Vagina (tissue), 2 donors: ENCODE results near the gene LRRC45. TPM values are rescaled to one million over a fixed set of nuclear protein-coding genes. Genes with fewer than 3 reads are reported as not detected.
A peak's percentile ranks its signal among the peaks of the same experiment; 100 is the strongest.
"Not testable (repeated sequence)": the region's sequence is repeated elsewhere in the genome, so short reads cannot be mapped to it uniquely, and the experiment has no call there.

Experiments
- DNase-seq, 2 donors: peaks; one replicate each; pipeline ENCODE4 v3.0.0-alpha.2; 2017; ENCODE audit errors: extremely low spot score in 2 of 2
- H3K27ac ChIP-seq: fragments of 200-600 bp; sonication (generic); one replicate; pipeline ENCODE4 v1.5.1; 2019
- H3K27me3 ChIP-seq: fragments of 200-600 bp; sonication (generic); one replicate; pipeline ENCODE4 v1.5.1; 2019
- H3K36me3 ChIP-seq, 2 donors: fragments of 200-600 bp; sonication (generic); one replicate each; pipeline ENCODE4 v1.5.1; 2017 to 2019
- H3K4me1 ChIP-seq: fragments of 200-600 bp; sonication (generic); one replicate; pipeline ENCODE4 v1.5.1; 2019
- H3K4me3 ChIP-seq, 2 donors: fragments of 200-600 bp; sonication (generic); 1 replicate in 1 of 2; 2 replicates in 1 of 2; pipeline ENCODE4 v1.5.1; 2016 to 2019
- H3K9me3 ChIP-seq: fragments of 200-600 bp; sonication (generic); one replicate; pipeline ENCODE4 v1.5.1; 2019
- POLR2A ChIP-seq, 2 donors: fragments of 450-650 bp; IDR thresholded peaks; one replicate each; pipeline ENCODE4 v1.6.1; 2017; ENCODE audit warnings: antibody characterized with exemption in 2 of 2, mild to moderate bottlenecking in 2 of 2, moderate library complexity in 2 of 2
- POLR2AphosphoS5 ChIP-seq, 2 donors: sonication (generic); formaldehyde crosslinking; IDR thresholded peaks; one replicate each; pipeline ENCODE4 v1.9.0; 2017; ENCODE audit warnings: antibody characterized with exemption in 2 of 2, mild to moderate bottlenecking in 2 of 2, low read depth in 1 of 2; ENCODE audit not compliant: insufficient read depth in 1 of 2
- intact Hi-C: fragments of 100-400 bp; cut with DNase I; formaldehyde crosslinking; loops from one replicate; pipeline ENCODE4 v1.15.1; 2023
- total RNA-seq: library from RNA; depleted of rRNA; stranded (reverse); fragments of >200 nt; gene quantifications from one replicate; pipeline ENCODE4 v1.2.3, GENCODE V29; 2016
- TF ChIP-seq, protein P1 (sequence below), 3 experiments: fragments of 450-650 bp in 2 of 3; fragments of 200-600 bp in 1 of 3; sonication (generic) in 1 of 3; IDR thresholded peaks; one replicate each; pipeline ENCODE4 v1.5.1; 2017 to 2019; ENCODE audit warnings: antibody characterized with exemption in 3 of 3, mild to moderate bottlenecking in 2 of 3, moderate library complexity in 2 of 3

Gene LRRC45
- total RNA-seq, 1 donor from 2014 or later: 14.0 TPM

- Histone ChIP-seq H3K27ac (no peak overlapping the region), H3K36me3 (no peaks in the 10 kb centered on the region), H3K4me3 (peak overlapping the region; percentile 66 to 72), H3K27me3 (no peaks in the 10 kb centered on the region), H3K9me3 (no peaks in the 10 kb centered on the region), H3K4me1 (peaks cover 17% of the 10 kb centered on the region)
- no peak for DNase-seq
- intact Hi-C loops: loop anchor here (5.0 kb wide), 1 partner anchor 44 kb away; the partner anchor contains the start of genes CENPX and LRRC45
- TF ChIP-seq, protein P1, sequence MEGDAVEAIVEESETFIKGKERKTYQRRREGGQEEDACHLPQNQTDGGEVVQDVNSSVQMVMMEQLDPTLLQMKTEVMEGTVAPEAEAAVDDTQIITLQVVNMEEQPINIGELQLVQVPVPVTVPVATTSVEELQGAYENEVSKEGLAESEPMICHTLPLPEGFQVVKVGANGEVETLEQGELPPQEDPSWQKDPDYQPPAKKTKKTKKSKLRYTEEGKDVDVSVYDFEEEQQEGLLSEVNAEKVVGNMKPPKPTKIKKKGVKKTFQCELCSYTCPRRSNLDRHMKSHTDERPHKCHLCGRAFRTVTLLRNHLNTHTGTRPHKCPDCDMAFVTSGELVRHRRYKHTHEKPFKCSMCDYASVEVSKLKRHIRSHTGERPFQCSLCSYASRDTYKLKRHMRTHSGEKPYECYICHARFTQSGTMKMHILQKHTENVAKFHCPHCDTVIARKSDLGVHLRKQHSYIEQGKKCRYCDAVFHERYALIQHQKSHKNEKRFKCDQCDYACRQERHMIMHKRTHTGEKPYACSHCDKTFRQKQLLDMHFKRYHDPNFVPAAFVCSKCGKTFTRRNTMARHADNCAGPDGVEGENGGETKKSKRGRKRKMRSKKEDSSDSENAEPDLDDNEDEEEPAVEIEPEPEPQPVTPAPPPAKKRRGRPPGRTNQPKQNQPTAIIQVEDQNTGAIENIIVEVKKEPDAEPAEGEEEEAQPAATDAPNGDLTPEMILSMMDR (IDR thresholded peaks at IDR 0.05): no peak
- TF ChIP-seq POLR2A (IDR thresholded peaks at IDR 0.05) (no peak), POLR2AphosphoS5 (IDR thresholded peaks at IDR 0.05; ENCODE audit: insufficient read depth in 1 of 2, low read depth in 1 of 2) (no peak)
These were observed 44.4 kb upstream of the LRRC45 start for GRCh38 chr17:81978524-81979298.

DNA sequence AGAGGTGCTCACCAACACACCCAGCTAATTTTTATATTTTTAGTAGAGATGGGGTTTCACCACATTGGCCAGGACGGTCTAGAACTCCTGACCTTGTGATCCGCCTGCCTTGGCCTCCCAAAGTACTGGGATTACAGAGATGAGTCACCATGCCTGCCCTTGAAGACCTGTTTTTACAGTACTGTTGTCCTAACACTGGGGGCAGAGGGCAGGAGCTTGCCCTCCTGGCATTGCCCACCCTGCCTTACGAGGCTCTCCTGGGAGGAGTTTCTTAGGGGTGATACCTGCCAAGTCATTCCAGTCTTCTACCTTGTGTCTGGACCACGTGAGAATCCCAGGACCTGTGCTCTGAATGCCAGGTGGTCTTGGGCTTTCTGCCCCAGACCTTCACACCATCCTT, 43.0 kb upstream of the LRRC45 start:
- DNase-seq: no peak
- Histone ChIP-seq H3K9me3 (no peaks in the 10 kb centered on the region), H3K4me3 (no peak overlapping the region), H3K27me3 (no peaks in the 10 kb centered on the region), H3K36me3 (peaks cover 0 to 12% of the 10 kb centered on the region in 2 donors), H3K27ac (no peak overlapping the region), H3K4me1 (peaks cover 17% of the 10 kb centered on the region)
- TF ChIP-seq POLR2A (IDR thresholded peaks at IDR 0.05) (no peak), POLR2AphosphoS5 (IDR thresholded peaks at IDR 0.05; ENCODE audit: insufficient read depth in 1 of 2, low read depth in 1 of 2) (no peak)
- TF ChIP-seq, protein P1 (IDR thresholded peaks at IDR 0.05): no peak
- intact Hi-C loops: no loop called here

DNA sequence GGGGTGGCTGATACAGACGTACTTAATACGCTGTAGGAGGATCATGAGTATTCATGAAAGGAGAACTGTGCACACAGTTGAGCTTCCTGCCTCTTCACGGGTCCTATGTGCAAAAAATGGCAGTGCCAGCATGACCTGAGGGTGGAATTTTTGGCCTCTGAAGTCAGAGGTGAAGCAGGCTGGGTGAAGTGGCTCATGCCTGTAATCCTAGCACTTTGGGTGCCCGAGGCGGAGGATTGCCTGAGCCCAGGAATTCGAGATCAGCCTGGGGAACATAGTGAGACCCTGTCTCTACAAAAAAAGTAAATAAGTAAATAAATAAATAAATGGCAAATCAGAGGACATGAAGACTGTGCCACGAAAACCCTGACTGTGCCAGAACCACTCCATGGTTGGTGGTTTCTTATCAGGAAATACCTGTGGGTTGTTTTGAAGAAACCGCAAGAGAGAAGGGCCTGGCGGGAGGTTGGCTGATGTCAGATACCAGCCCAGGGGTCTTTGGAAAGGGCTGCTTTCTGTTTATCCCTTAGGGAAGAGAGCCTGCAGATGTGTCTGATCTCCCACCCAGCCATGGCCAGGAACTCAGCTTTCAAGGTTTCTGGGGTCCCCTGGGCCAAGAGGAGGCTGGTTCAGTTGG, 42.3 kb upstream of the LRRC45 start:
- DNase-seq: no peak
- Histone ChIP-seq H3K4me1 (peaks cover 17% of the 10 kb centered on the region), H3K4me3 (no peak overlapping the region), H3K27me3 (no peaks in the 10 kb centered on the region), H3K9me3 (no peaks in the 10 kb centered on the region), H3K36me3 (peaks cover 0 to 17% of the 10 kb centered on the region in 2 donors), H3K27ac (no peak overlapping the region)
- TF ChIP-seq POLR2A (IDR thresholded peaks at IDR 0.05) (no peak), POLR2AphosphoS5 (IDR thresholded peaks at IDR 0.05; ENCODE audit: insufficient read depth in 1 of 2, low read depth in 1 of 2) (no peak)
- intact Hi-C loops: no loop called here

- H3K9me3 ChIP-seq, H3K27ac ChIP-seq, H3K27me3 ChIP-seq, DNase-seq, intact Hi-C loops, H3K4me3 ChIP-seq: not testable (repeated sequence)
- Histone ChIP-seq H3K4me1 (peaks cover 16% of the 10 kb centered on the region), H3K36me3 (peaks cover 0 to 24% of the 10 kb centered on the region in 2 donors)
These were observed 41.6 kb upstream of the LRRC45 start for GRCh38 chr17:81981511-81981910.

- H3K36me3 ChIP-seq: peaks cover 0 to 25% of the 10 kb centered on the region in 2 donors
- H3K27me3 ChIP-seq: no peaks in the 10 kb centered on the region
- no peak for DNase-seq
- no peak overlapping the region for H3K4me3 ChIP-seq
- H3K9me3 ChIP-seq: no peaks in the 10 kb centered on the region
- intact Hi-C loops: no loop called here
- TF ChIP-seq POLR2A (IDR thresholded peaks at IDR 0.05) (no peak), POLR2AphosphoS5 (IDR thresholded peaks at IDR 0.05; ENCODE audit: insufficient read depth in 1 of 2, low read depth in 1 of 2) (no peak)
- TF ChIP-seq, protein P1 (IDR thresholded peaks at IDR 0.05): no peak
- peaks cover 10% of the 10 kb centered on the region for H3K4me1 ChIP-seq
- no peak overlapping the region for H3K27ac ChIP-seq
These were observed 40.0 kb upstream of the LRRC45 start for GRCh38 chr17:81983011-81983638.
